ENCODE measurements around the gene KAZN. TPM values are rescaled to one million over a fixed set of nuclear protein-coding genes. Genes with fewer than 3 reads are reported as not detected.

KAZN gene
- total and polyA plus RNA-seq, 2 of the 8 experiments (the other 6 are each of a cell fraction or from before 2014, with no cell fraction given) = 3.7 to 11.8 TPM

DNA sequence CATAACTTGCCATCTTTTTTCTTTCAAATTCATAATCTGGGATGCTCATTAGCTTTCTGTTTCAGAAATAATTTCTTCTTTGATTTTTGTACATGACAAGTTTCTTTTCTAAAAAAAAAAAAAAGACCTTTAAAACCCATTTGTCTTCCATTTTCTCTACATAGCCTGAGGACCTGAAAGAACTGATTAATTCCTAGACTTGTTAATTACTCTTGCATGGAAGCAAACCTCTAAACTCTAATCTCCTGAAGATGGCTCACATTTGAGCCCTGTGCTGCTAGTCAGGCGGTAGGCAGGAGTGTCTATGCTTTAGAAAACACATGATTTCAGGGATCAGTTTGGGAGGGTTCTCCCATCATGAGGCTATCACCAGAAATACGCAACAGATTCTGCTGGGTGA, 152.0 kb downstream of the KAZN start:
- Histone ChIP-seq H2BK12ac (ENCODE audit: low read depth, low read length) (no peak overlapping the region), H3K4ac (replicated peaks; ENCODE audit: insufficient read length, low read depth, low read length) (no peak overlapping the region), H3K23me2 (ENCODE audit: low read depth, low read length) (no peaks in the 10 kb centered on the region; the same call in 1 of the 2 replicates), H3K36me3 (ENCODE audit: control insufficient read depth in 2 of 4, insufficient read depth in 4 of 4, low read length in 3 of 4) (no peaks in the 10 kb centered on the region), H3K79me2 (ENCODE audit: control insufficient read depth in 1 of 2, insufficient read depth in 2 of 2, low read length in 2 of 2) (no peaks in the 10 kb centered on the region), H2AFZ (ENCODE audit: low read length) (no peak overlapping the region), H3K14ac (ENCODE audit: insufficient read length) (no peak overlapping the region), H4K8ac (ENCODE audit: extremely low read depth, insufficient read depth, low read length) (no peak overlapping the region), H2AK5ac (ENCODE audit: low read depth, low read length) (no peak overlapping the region), H3K18ac (ENCODE audit: extremely low read depth, low read length) (no peak overlapping the region), H2BK20ac (ENCODE audit: low read length) (no peak overlapping the region), H2BK15ac (ENCODE audit: low read length) (no peak overlapping the region), H4K5ac (ENCODE audit: insufficient read length, low read depth, low read length) (no peak overlapping the region), H3K79me1 (ENCODE audit: low read depth, low read length) (no peaks in the 10 kb centered on the region), H3K9me3 (ENCODE audit: insufficient read depth in 2 of 2, low read depth in 1 of 2, low read length in 1 of 2) (no peaks in the 10 kb centered on the region), H2BK5ac (ENCODE audit: low read depth, low read length) (no peak overlapping the region), H3K27me3 (replicated peaks in 1 of 4; ENCODE audit: control insufficient read depth in 3 of 4, extremely low read depth in 1 of 4, insufficient read depth in 3 of 4, low read length in 3 of 4) (no peaks in the 10 kb centered on the region), H3K9ac (replicated peaks in 1 of 4; ENCODE audit: extremely low read depth in 1 of 4, low read depth in 3 of 4, low read length in 3 of 4) (no peak overlapping the region), H3K56ac (replicated peaks; ENCODE audit: insufficient read length, low read depth, low read length) (no peak overlapping the region), H3K23ac (ENCODE audit: insufficient read length) (no peak overlapping the region), H3K4me2 (ENCODE audit: insufficient read depth in 1 of 2, low read depth in 2 of 2, low read length in 2 of 2) (no peak overlapping the region), H3K4me1 (replicated peaks in 1 of 4; ENCODE audit: control insufficient read depth in 3 of 4, insufficient read depth in 4 of 4, low read length in 3 of 4) (no peaks in the 10 kb centered on the region; a peak in 1 of 7 replicates), H2BK120ac (replicated peaks; ENCODE audit: low read depth, low read length) (no peak overlapping the region), H4K20me1 (replicated peaks in 1 of 2; ENCODE audit: control insufficient read depth in 1 of 2, insufficient read depth in 2 of 2, low read length in 2 of 2) (no peaks in the 10 kb centered on the region), H4K91ac (replicated peaks; ENCODE audit: insufficient read length, low read length) (no peak overlapping the region), H3K27ac (ENCODE audit: low read depth, low read length) (no peak overlapping the region), H3K4me3 (ENCODE audit: extremely low read depth in 1 of 4, insufficient read depth in 2 of 4, low read depth in 3 of 4, low read length in 4 of 4) (no peak overlapping the region)
- DNase-seq (ENCODE audit: low read depth in 1 of 2, low spot score in 2 of 2) (no peak), FAIRE-seq (no peak)
- ChIA-PET POLR2A (ENCODE audit: partially characterized antibody) (no interaction called here), CTCF (ENCODE audit: partially characterized antibody) (interaction anchor here (1.4 to 2.2 kb wide), 2 partner anchors 11 to 29 kb away, joined by 4 to 5 read pairs; no protein-coding TSS in a partner anchor)
- WGBS, 2 experiments (ENCODE audit: extremely low coverage in 1 of 2, insufficient coverage in 1 of 2, insufficient read length in 1 of 2, insufficient replicate concordance in 2 of 2, low coverage in 1 of 2, low lambda C conversion rate in 2 of 2, missing lambda C conversion rate in 1 of 2) = 94% methylated on average over 2 of the region's 2 CpGs; no CpG with 5 or more reads in 1 of the 2 experiments
- no peak for TF ChIP-seq CREB1 (IDR thresholded peaks at IDR 0.05)
- TF ChIP-seq HDAC2 (IDR thresholded peaks at IDR 0.05; ENCODE audit: borderline replicate concordance in 1 of 2, low read depth in 2 of 2, low read length in 2 of 2) = no peak
- no peak for TF ChIP-seq JUND (IDR thresholded peaks at IDR 0.05; ENCODE audit: low read length)
- no peak for TF ChIP-seq KDM5A (IDR thresholded peaks at IDR 0.05; ENCODE audit: low read length)
- no peak for TF ChIP-seq RAD21 (IDR thresholded peaks at IDR 0.05 in 1 of 2, conservative IDR thresholded peaks at IDR 0.05 in 1 of 2; ENCODE audit: low read depth in 2 of 2, low read length in 2 of 2)
- TF ChIP-seq, protein P1, sequence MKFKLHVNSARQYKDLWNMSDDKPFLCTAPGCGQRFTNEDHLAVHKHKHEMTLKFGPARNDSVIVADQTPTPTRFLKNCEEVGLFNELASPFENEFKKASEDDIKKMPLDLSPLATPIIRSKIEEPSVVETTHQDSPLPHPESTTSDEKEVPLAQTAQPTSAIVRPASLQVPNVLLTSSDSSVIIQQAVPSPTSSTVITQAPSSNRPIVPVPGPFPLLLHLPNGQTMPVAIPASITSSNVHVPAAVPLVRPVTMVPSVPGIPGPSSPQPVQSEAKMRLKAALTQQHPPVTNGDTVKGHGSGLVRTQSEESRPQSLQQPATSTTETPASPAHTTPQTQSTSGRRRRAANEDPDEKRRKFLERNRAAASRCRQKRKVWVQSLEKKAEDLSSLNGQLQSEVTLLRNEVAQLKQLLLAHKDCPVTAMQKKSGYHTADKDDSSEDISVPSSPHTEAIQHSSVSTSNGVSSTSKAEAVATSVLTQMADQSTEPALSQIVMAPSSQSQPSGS (IDR thresholded peaks at IDR 0.05; ENCODE audit: low read length) = no peak
- no peak for TF ChIP-seq CEBPB (IDR thresholded peaks at IDR 0.05; ENCODE audit: low read depth, low read length)
- TF ChIP-seq CTCF (IDR thresholded peaks at IDR 0.05; ENCODE audit: control extremely low read depth in 1 of 3, insufficient read depth in 1 of 3, low read depth in 1 of 3, low read length in 3 of 3) = no peak
- TF ChIP-seq KDM4A (IDR thresholded peaks at IDR 0.05; ENCODE audit: low read depth, low read length, severe bottlenecking) = no peak
